Measurements from ENCODE around the gene FOXD4L6.
"Not testable (repeated sequence)": the region's sequence is repeated elsewhere in the genome, so short reads cannot be mapped to it uniquely, and the experiment has no call there.

FOXD4L6 gene

GRCh38 chr9:41095060-41095459, 33.4 kb downstream of the FOXD4L6 start:
- H3K36me3 ChIP-seq (ENCODE audit: insufficient read depth, low read length); H3K9me2 ChIP-seq (ENCODE audit: low read depth, low read length); H3K27me3 ChIP-seq (ENCODE audit: insufficient read depth, low read length); H4K20me1 ChIP-seq (ENCODE audit: insufficient read depth, low read length); H3K9me3 ChIP-seq (ENCODE audit: low read length); H2AFZ ChIP-seq (ENCODE audit: low read length); H3K9ac ChIP-seq (ENCODE audit: low read length); H3K27ac ChIP-seq (ENCODE audit: low read depth, low read length, poor library complexity, severe bottlenecking); H3K4me3 ChIP-seq (ENCODE audit: low read depth, low read length, poor library complexity, severe bottlenecking); H3K4me1 ChIP-seq (ENCODE audit: insufficient read depth, low read length, severe bottlenecking); H3F3A ChIP-seq (ENCODE audit: insufficient read depth, low read length); H3K79me2 ChIP-seq (ENCODE audit: insufficient read depth, low read length); H3K4me2 ChIP-seq (ENCODE audit: low read length): not testable (repeated sequence)

GRCh38 chr9:41094010-41094773, 34.3 kb downstream of the FOXD4L6 start:
- H3K9me3 ChIP-seq (ENCODE audit: low read length); H3K9me2 ChIP-seq (ENCODE audit: low read depth, low read length); H3K79me2 ChIP-seq (ENCODE audit: insufficient read depth, low read length); H3K36me3 ChIP-seq (ENCODE audit: insufficient read depth, low read length); H2AFZ ChIP-seq (ENCODE audit: low read length); H3K4me1 ChIP-seq (ENCODE audit: insufficient read depth, low read length, severe bottlenecking); H3F3A ChIP-seq (ENCODE audit: insufficient read depth, low read length); H3K4me2 ChIP-seq (ENCODE audit: low read length); H3K9ac ChIP-seq (ENCODE audit: low read length); H4K20me1 ChIP-seq (ENCODE audit: insufficient read depth, low read length); H3K27me3 ChIP-seq (ENCODE audit: insufficient read depth, low read length); H3K4me3 ChIP-seq (ENCODE audit: low read depth, low read length, poor library complexity, severe bottlenecking); H3K27ac ChIP-seq (ENCODE audit: low read depth, low read length, poor library complexity, severe bottlenecking): not testable (repeated sequence)

DNA sequence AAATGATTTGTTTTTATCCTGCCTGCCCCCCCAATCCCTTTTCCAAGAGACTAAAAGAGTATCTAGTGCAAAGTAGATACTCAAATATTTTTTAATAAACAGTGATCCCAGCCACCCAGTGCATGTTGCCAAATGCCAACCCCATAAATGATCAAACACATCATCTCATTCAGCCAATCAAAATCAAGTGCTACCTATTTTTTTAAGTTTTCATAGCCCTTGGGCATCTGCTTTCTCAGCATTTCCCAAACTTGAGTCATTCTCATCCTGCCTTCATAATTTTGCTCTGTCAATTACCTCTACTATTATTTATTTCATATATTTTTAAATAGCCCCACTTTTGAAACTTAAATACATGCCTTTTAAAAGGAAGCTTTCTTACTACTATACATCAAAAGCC, 37.6 kb downstream of the FOXD4L6 start:
- not testable (repeated sequence) for H3F3A ChIP-seq (ENCODE audit: insufficient read depth, low read length); H3K9me2 ChIP-seq (ENCODE audit: low read depth, low read length); H3K27me3 ChIP-seq (ENCODE audit: insufficient read depth, low read length); H3K9ac ChIP-seq (ENCODE audit: low read length); H3K79me2 ChIP-seq (ENCODE audit: insufficient read depth, low read length); H3K9me3 ChIP-seq (ENCODE audit: low read length); H2AFZ ChIP-seq (ENCODE audit: low read length); H3K4me3 ChIP-seq (ENCODE audit: low read depth, low read length, poor library complexity, severe bottlenecking); H4K20me1 ChIP-seq (ENCODE audit: insufficient read depth, low read length); H3K4me1 ChIP-seq (ENCODE audit: insufficient read depth, low read length, severe bottlenecking); H3K27ac ChIP-seq (ENCODE audit: low read depth, low read length, poor library complexity, severe bottlenecking); H3K4me2 ChIP-seq (ENCODE audit: low read length); H3K36me3 ChIP-seq (ENCODE audit: insufficient read depth, low read length)

DNA sequence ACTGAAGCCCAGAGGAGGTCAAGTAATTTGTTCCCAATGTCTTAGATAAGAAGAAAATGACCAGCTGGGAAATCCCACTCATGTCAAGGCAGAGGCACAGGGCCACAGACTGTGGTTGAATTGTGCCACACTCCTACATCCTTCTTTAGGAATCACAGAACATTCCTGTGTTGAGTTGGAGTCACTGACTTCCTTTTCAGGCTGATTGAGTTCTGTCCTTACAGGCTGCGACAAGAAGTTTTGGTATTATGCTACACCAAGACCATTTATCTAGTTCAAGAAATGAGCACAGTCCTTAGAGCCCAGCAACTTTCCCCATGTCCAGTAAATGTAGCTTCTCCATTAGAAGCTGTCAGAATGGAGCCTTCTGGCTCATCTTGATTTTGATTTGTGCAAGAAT, 38.1 kb downstream of the FOXD4L6 start:
- not testable (repeated sequence) for H4K20me1 ChIP-seq (ENCODE audit: insufficient read depth, low read length); H3K27ac ChIP-seq (ENCODE audit: low read depth, low read length, poor library complexity, severe bottlenecking); H3K9me2 ChIP-seq (ENCODE audit: low read depth, low read length); H3K27me3 ChIP-seq (ENCODE audit: insufficient read depth, low read length); H3K4me3 ChIP-seq (ENCODE audit: low read depth, low read length, poor library complexity, severe bottlenecking); H3K4me2 ChIP-seq (ENCODE audit: low read length); H3F3A ChIP-seq (ENCODE audit: insufficient read depth, low read length); H3K4me1 ChIP-seq (ENCODE audit: insufficient read depth, low read length, severe bottlenecking); H3K79me2 ChIP-seq (ENCODE audit: insufficient read depth, low read length); H2AFZ ChIP-seq (ENCODE audit: low read length); H3K9ac ChIP-seq (ENCODE audit: low read length); H3K36me3 ChIP-seq (ENCODE audit: insufficient read depth, low read length); H3K9me3 ChIP-seq (ENCODE audit: low read length)

DNA sequence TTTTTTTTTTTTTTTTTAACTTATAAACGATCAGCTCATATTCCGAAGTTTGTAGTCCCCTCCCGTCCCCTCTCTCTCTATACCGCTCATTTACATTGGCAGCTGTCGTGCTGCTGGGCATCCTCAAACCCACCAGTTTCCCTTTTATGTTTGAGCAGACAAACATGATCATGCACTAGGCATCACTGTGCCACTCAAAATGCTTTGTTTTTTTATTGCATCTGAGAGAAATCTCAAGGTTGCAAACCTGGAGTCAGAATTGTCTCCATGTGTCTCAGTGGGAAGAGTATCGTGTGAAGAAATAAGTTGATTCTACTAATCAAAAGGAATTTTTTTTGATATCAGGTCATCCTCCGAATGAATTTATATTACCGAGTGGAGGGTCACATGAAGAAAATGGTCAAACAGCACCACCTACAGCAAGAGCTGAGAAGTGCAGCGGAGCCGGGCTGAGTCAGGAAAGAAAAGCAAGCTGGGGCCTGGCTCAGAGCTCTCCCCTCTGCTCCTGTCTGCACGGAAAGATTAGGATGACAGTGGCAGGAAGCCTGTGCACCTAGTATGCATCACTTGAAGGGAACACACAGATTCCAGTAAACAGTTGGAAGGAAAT, 39.9 kb downstream of the FOXD4L6 start:
- H3K9me3 ChIP-seq (ENCODE audit: low read length); H3K27ac ChIP-seq (ENCODE audit: low read depth, low read length, poor library complexity, severe bottlenecking); H2AFZ ChIP-seq (ENCODE audit: low read length); H3K27me3 ChIP-seq (ENCODE audit: insufficient read depth, low read length); H3F3A ChIP-seq (ENCODE audit: insufficient read depth, low read length); H3K9ac ChIP-seq (ENCODE audit: low read length); H3K4me1 ChIP-seq (ENCODE audit: insufficient read depth, low read length, severe bottlenecking); H3K9me2 ChIP-seq (ENCODE audit: low read depth, low read length); H4K20me1 ChIP-seq (ENCODE audit: insufficient read depth, low read length); H3K79me2 ChIP-seq (ENCODE audit: insufficient read depth, low read length); H3K4me2 ChIP-seq (ENCODE audit: low read length); H3K36me3 ChIP-seq (ENCODE audit: insufficient read depth, low read length); H3K4me3 ChIP-seq (ENCODE audit: low read depth, low read length, poor library complexity, severe bottlenecking): not testable (repeated sequence)

DNA sequence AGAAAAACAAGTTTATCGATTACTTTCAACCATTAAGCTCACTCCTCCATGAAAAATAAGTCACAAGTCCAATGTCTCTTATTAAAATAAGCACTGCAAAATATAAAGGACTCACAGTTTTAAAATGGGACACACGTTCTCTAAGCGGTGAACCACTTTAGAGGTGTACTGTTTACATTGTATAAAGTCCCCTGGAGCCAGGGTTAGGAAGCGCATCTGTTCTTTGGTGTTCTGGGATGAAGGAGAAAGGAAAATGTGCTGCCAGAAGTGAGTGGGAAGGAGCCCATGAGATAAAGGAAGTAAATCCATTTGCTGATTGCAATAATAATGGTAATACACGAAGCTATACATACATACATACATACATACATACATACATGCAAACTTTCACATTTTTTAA, 40.6 kb downstream of the FOXD4L6 start:
- not testable (repeated sequence) for H3K27ac ChIP-seq (ENCODE audit: low read depth, low read length, poor library complexity, severe bottlenecking)

GRCh38 chr9:41087157-41087780, 41.2 kb downstream of the FOXD4L6 start:
- H3K4me2 ChIP-seq (ENCODE audit: low read length); H3K36me3 ChIP-seq (ENCODE audit: insufficient read depth, low read length); H3F3A ChIP-seq (ENCODE audit: insufficient read depth, low read length); H4K20me1 ChIP-seq (ENCODE audit: insufficient read depth, low read length); H3K27me3 ChIP-seq (ENCODE audit: insufficient read depth, low read length); H3K9ac ChIP-seq (ENCODE audit: low read length); H3K4me1 ChIP-seq (ENCODE audit: insufficient read depth, low read length, severe bottlenecking); H3K9me3 ChIP-seq (ENCODE audit: low read length); H2AFZ ChIP-seq (ENCODE audit: low read length); H3K27ac ChIP-seq (ENCODE audit: low read depth, low read length, poor library complexity, severe bottlenecking); H3K9me2 ChIP-seq (ENCODE audit: low read depth, low read length); H3K4me3 ChIP-seq (ENCODE audit: low read depth, low read length, poor library complexity, severe bottlenecking); H3K79me2 ChIP-seq (ENCODE audit: insufficient read depth, low read length): not testable (repeated sequence)

More for the DNA sequence above, 40.6 kb downstream of the FOXD4L6 start:
- H3F3A ChIP-seq (ENCODE audit: insufficient read depth, low read length); H3K9ac ChIP-seq (ENCODE audit: low read length); H3K4me1 ChIP-seq (ENCODE audit: insufficient read depth, low read length, severe bottlenecking); H3K27me3 ChIP-seq (ENCODE audit: insufficient read depth, low read length); H2AFZ ChIP-seq (ENCODE audit: low read length); H3K4me2 ChIP-seq (ENCODE audit: low read length); H3K9me2 ChIP-seq (ENCODE audit: low read depth, low read length); H3K4me3 ChIP-seq (ENCODE audit: low read depth, low read length, poor library complexity, severe bottlenecking); H4K20me1 ChIP-seq (ENCODE audit: insufficient read depth, low read length); H3K36me3 ChIP-seq (ENCODE audit: insufficient read depth, low read length); H3K79me2 ChIP-seq (ENCODE audit: insufficient read depth, low read length); H3K9me3 ChIP-seq (ENCODE audit: low read length): not testable (repeated sequence)

Data from OCI-LY1 (cell line).